ENCODE data around the gene GRID2IP. TPM values are rescaled to one million over a fixed set of nuclear protein-coding genes. Genes with fewer than 3 reads are reported as not detected.

GRID2IP gene
- 1 to 10 TPM in 1 of 5 donors, under 1 TPM in 4; 0.30 to 1.5 (median 0.90) TPM for total RNA-seq
- total RNA-seq (2013): 0.20 TPM
- 0.08 to 2.1 (median 0.57) reads per million in 29 experiments for total RNA-seq

- no peak for DNase-seq
- H3K4me3 ChIP-seq (ENCODE audit: control insufficient read depth in 1 of 2, extremely low read depth in 1 of 2, low read length in 1 of 2): no peak within 1 kb of the TSS
- no peaks in the 10 kb centered on the region for H3K36me3 Mint-ChIP-seq
- POLR2A ChIA-PET: no interaction called here
- no peaks in the 10 kb centered on the region for H3K9me3 Mint-ChIP-seq
- no peaks in the 10 kb centered on the region for H3K36me3 ChIP-seq (ENCODE audit: control insufficient read depth in 2 of 2, extremely low read depth in 1 of 2, insufficient read depth in 1 of 2, low read length in 1 of 2)
- no peak within 1 kb of the TSS for H3K4me3 Mint-ChIP-seq
- H3K27ac ChIP-seq (ENCODE audit: low read length): no peak within 1 kb of the TSS
- H3K27me3 Mint-ChIP-seq: peaks cover 0 to 4% of the 10 kb centered on the region in 2 donors
- no peak within 1 kb of the TSS for H3K27ac Mint-ChIP-seq
- H3K27me3 ChIP-seq (replicated peaks in 1 of 2; ENCODE audit: control insufficient read depth in 2 of 2, extremely low read depth in 1 of 2, insufficient read depth in 2 of 2, low read length in 1 of 2): peaks cover 0 to 10% of the 10 kb centered on the region in 2 experiments
- peaks cover 10 to 15% (median 12%) of the 10 kb centered on the region in 3 donors for H3K4me1 Mint-ChIP-seq
- 93% methylated on average over 43 of the region's 46 CpGs for WGBS (ENCODE audit: insufficient coverage)
- H3K4me1 ChIP-seq (ENCODE audit: control insufficient read depth in 1 of 2, extremely low read depth in 1 of 2, insufficient read depth in 2 of 2, low read length in 2 of 2): peaks cover 4 to 16% of the 10 kb centered on the region in 2 experiments
- ATAC-seq (replicated peaks in 1 of 4): no peak
- CTCF ChIA-PET: no interaction called here
- no peaks in the 10 kb centered on the region for H3K9me3 ChIP-seq
These were observed at the start of gene GRID2IP for GRCh38 chr7:6551016-6551511. Gene GRID2IP (minus strand): TSS chr7:6551461. CDS start chr7:6551436, 25 bp downstream.

- Histone ChIP-seq H3K4me1 (ENCODE audit: control insufficient read depth in 1 of 2, extremely low read depth in 1 of 2, insufficient read depth in 2 of 2, low read length in 2 of 2) (peaks cover 0 to 9% of the 10 kb centered on the region in 2 experiments), H3K9me3 (no peaks in the 10 kb centered on the region), H3K27ac (ENCODE audit: low read length) (no peak overlapping the region), H3K4me3 (ENCODE audit: control insufficient read depth in 1 of 2, extremely low read depth in 1 of 2, low read length in 1 of 2) (no peak overlapping the region), H3K36me3 (ENCODE audit: control insufficient read depth in 2 of 2, extremely low read depth in 1 of 2, insufficient read depth in 1 of 2, low read length in 1 of 2) (peaks cover 14 to 81% of the 10 kb centered on the region in 2 donors), H3K27me3 (replicated peaks in 1 of 2; ENCODE audit: control insufficient read depth in 2 of 2, extremely low read depth in 1 of 2, insufficient read depth in 2 of 2, low read length in 1 of 2) (no peaks in the 10 kb centered on the region)
- ChIA-PET CTCF (interaction anchor here in 1 of 2 donors (0.6 kb wide), 1 partner anchor 39 kb away, joined by 8 read pairs; no protein-coding TSS in a partner anchor), POLR2A (no interaction called here)
- 99% methylated on average over 14 of the region's 15 CpGs for WGBS (ENCODE audit: insufficient coverage)
- Mint-ChIP-seq H3K27me3 (no peaks in the 10 kb centered on the region), H3K4me1 (peaks cover 6 to 16% (median 12%) of the 10 kb centered on the region in 3 donors), H3K36me3 (peaks cover 43% of the 10 kb centered on the region), H3K9me3 (no peaks in the 10 kb centered on the region), H3K27ac (no peak overlapping the region), H3K4me3 (no peak overlapping the region)
- ATAC-seq (replicated peaks in 1 of 4): no peak
- DNase-seq: no peak
These were observed 48.8 kb upstream of the GRID2IP start for GRCh38 chr7:6600093-6600492.

- Mint-ChIP-seq H3K36me3 (peaks cover 35% of the 10 kb centered on the region), H3K4me3 (peak overlapping the region; percentile 89 to 96 (median 91)), H3K27me3 (no peaks in the 10 kb centered on the region), H3K4me1 (peaks cover 22 to 34% (median 26%) of the 10 kb centered on the region in 3 donors), H3K9me3 (no peaks in the 10 kb centered on the region), H3K27ac (peak overlapping the region; percentile 93 to 94)
- POLR2A ChIA-PET: interaction anchor here (0.5 to 0.6 kb wide), 2 partner anchors 9 to 17 kb away, joined by 3 to 7 read pairs; no protein-coding TSS in a partner anchor
- peak overlapping the region; percentile 53 for H3K27ac ChIP-seq (ENCODE audit: low read length)
- 0% methylated on average over 2 of the region's 10 CpGs for WGBS (ENCODE audit: insufficient coverage)
- peak overlapping the region; percentile 58 to 64 for H3K4me3 ChIP-seq (ENCODE audit: control insufficient read depth in 1 of 2, extremely low read depth in 1 of 2, low read length in 1 of 2)
- H3K9me3 ChIP-seq: no peaks in the 10 kb centered on the region
- ATAC-seq (replicated peaks in 1 of 4) (peak in 3 of 4 experiments; percentile 0 to 5 (median 3)), DNase-seq (no peak)
- H3K36me3 ChIP-seq (ENCODE audit: control insufficient read depth in 2 of 2, extremely low read depth in 1 of 2, insufficient read depth in 1 of 2, low read length in 1 of 2): peaks cover 15 to 43% of the 10 kb centered on the region in 2 donors
- no peaks in the 10 kb centered on the region for H3K27me3 ChIP-seq (replicated peaks in 1 of 2; ENCODE audit: control insufficient read depth in 2 of 2, extremely low read depth in 1 of 2, insufficient read depth in 2 of 2, low read length in 1 of 2)
- CTCF ChIA-PET: interaction anchor here (0.6 to 1.6 kb wide), 9 partner anchors 9 to 1626 kb away, joined by 3 to 8 read pairs (median 3); partner anchors contain the start of genes ZDHHC4 (in 1 of the 2) and ZNF316 (in 1 of the 2)
- peaks cover 3 to 23% of the 10 kb centered on the region in 2 experiments for H3K4me1 ChIP-seq (ENCODE audit: control insufficient read depth in 1 of 2, extremely low read depth in 1 of 2, insufficient read depth in 2 of 2, low read length in 2 of 2)
These were observed 39.4 kb upstream of the GRID2IP start for GRCh38 chr7:6590645-6591110.

- peaks cover 15 to 41% of the 10 kb centered on the region in 2 donors for H3K36me3 ChIP-seq (ENCODE audit: control insufficient read depth in 2 of 2, extremely low read depth in 1 of 2, insufficient read depth in 1 of 2, low read length in 1 of 2)
- WGBS (ENCODE audit: insufficient coverage): under 1% methylated on average over 107 of the region's 107 CpGs
These were observed 38.8 kb upstream of the GRID2IP start, which contains the start of gene INTS15 for GRCh38 chr7:6589829-6590644. Gene INTS15 (plus strand): TSS chr7:6590021. CDS start chr7:6590284, 263 bp downstream.

GRCh38 chr7:6589151-6589828 lies 38.0 kb upstream of the GRID2IP start:
- Histone ChIP-seq H3K4me1 (ENCODE audit: control insufficient read depth in 1 of 2, extremely low read depth in 1 of 2, insufficient read depth in 2 of 2, low read length in 2 of 2) (peaks cover 3 to 23% of the 10 kb centered on the region in 2 experiments), H3K4me3 (ENCODE audit: control insufficient read depth in 1 of 2, extremely low read depth in 1 of 2, low read length in 1 of 2) (peak overlapping the region in 1 of 2 donors; percentile 27), H3K9me3 (no peaks in the 10 kb centered on the region), H3K36me3 (ENCODE audit: control insufficient read depth in 2 of 2, extremely low read depth in 1 of 2, insufficient read depth in 1 of 2, low read length in 1 of 2) (peaks cover 10 to 39% of the 10 kb centered on the region in 2 donors), H3K27me3 (replicated peaks in 1 of 2; ENCODE audit: control insufficient read depth in 2 of 2, extremely low read depth in 1 of 2, insufficient read depth in 2 of 2, low read length in 1 of 2) (no peaks in the 10 kb centered on the region), H3K27ac (ENCODE audit: low read length) (peak overlapping the region; percentile 56)
- Mint-ChIP-seq H3K36me3 (peaks cover 37% of the 10 kb centered on the region), H3K27ac (peak overlapping the region; percentile 41 to 69), H3K27me3 (no peaks in the 10 kb centered on the region), H3K4me1 (peaks cover 22 to 32% (median 26%) of the 10 kb centered on the region in 3 donors), H3K4me3 (peak overlapping the region; percentile 65 to 75 (median 67)), H3K9me3 (no peaks in the 10 kb centered on the region)
- DNase-seq (no peak), ATAC-seq (replicated peaks in 1 of 4) (no peak)
- ChIA-PET POLR2A (no interaction called here), CTCF (interaction anchor here in 1 of 2 donors (0.6 kb wide), 1 partner anchor 34 kb away, joined by 3 read pairs; no protein-coding TSS in a partner anchor)
- 55% methylated on average over 19 of the region's 22 CpGs for WGBS (ENCODE audit: insufficient coverage)

More at GRCh38 chr7:6589829-6590644, 38.8 kb upstream of the GRID2IP start, which contains the start of gene INTS15:
- H3K4me1 Mint-ChIP-seq: peaks cover 22 to 34% (median 26%) of the 10 kb centered on the region in 3 donors
- peak within 1 kb of the TSS; percentile 93 to 94 for H3K27ac Mint-ChIP-seq
- peaks cover 31% of the 10 kb centered on the region for H3K36me3 Mint-ChIP-seq
- DNase-seq (peak; percentile 61 to 94 (median 78)), ATAC-seq (replicated peaks in 1 of 4) (peak; percentile 88 to 94 (median 90))
- H3K9me3 ChIP-seq: no peaks in the 10 kb centered on the region
- peak within 1 kb of the TSS; percentile 89 to 96 (median 91) for H3K4me3 Mint-ChIP-seq
- H3K4me3 ChIP-seq (ENCODE audit: control insufficient read depth in 1 of 2, extremely low read depth in 1 of 2, low read length in 1 of 2): peak within 1 kb of the TSS; percentile 58 to 64
- H3K27me3 ChIP-seq (replicated peaks in 1 of 2; ENCODE audit: control insufficient read depth in 2 of 2, extremely low read depth in 1 of 2, insufficient read depth in 2 of 2, low read length in 1 of 2): no peaks in the 10 kb centered on the region
- H3K9me3 Mint-ChIP-seq: no peaks in the 10 kb centered on the region
- CTCF ChIA-PET: interaction anchor here in 1 of 2 donors (0.6 to 1.6 kb wide), 4 partner anchors 12 to 47 kb away, joined by 3 to 8 read pairs (median 4); partner anchors contain the start of genes ZDHHC4 and ZNF316
- H3K27ac ChIP-seq (ENCODE audit: low read length): peak within 1 kb of the TSS; percentile 56
- POLR2A ChIA-PET: interaction anchor here in 1 of 2 donors (0.5 kb wide), 1 partner anchor 9 kb away, joined by 3 read pairs; no protein-coding TSS in a partner anchor
- H3K27me3 Mint-ChIP-seq: no peaks in the 10 kb centered on the region
- peaks cover 3 to 23% of the 10 kb centered on the region in 2 experiments for H3K4me1 ChIP-seq (ENCODE audit: control insufficient read depth in 1 of 2, extremely low read depth in 1 of 2, insufficient read depth in 2 of 2, low read length in 2 of 2)

Measured in T-cell (primary cell).